ENCODE measurements around the gene MUSTN1.

The MUSTN1 gene

DNA sequence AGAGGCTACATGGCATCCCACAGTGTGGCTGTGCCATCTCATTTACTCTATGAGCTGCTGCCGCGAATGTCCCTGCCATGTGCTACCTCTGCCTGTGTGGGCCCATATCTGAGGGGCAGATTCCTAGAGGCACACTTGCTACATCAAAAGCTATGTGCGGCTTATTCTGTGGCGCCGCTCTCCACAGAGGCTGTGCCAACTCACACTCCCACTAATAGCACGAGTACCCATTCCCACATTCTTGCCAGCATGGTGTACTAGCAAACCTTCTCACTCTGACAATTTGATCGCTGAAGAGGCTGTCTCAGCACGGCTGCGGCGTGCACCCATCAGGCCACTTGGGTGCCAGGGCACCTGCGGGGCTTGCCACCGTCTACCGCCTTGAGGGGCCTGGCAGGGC lies 31.2 kb upstream of the MUSTN1 start:
- Histone ChIP-seq H3K9me3 (ENCODE audit: control insufficient read depth, low read length) (no peaks in the 10 kb centered on the region), H3K27me3 (ENCODE audit: control insufficient read depth, insufficient read depth, low read length) (no peaks in the 10 kb centered on the region), H2AFZ (no peak overlapping the region), H3K4me3 (ENCODE audit: low read depth, low read length) (no peak overlapping the region), H3K4me1 (no peaks in the 10 kb centered on the region), H3K4me2 (ENCODE audit: low read length) (no peak overlapping the region), H3K79me2 (peaks cover 2% of the 10 kb centered on the region), H3K27ac (no peak overlapping the region), H3K9ac (no peak overlapping the region), H3K36me3 (ENCODE audit: control insufficient read depth, insufficient read depth, low read length) (no peaks in the 10 kb centered on the region)
- TF ChIP-seq, protein P1, sequence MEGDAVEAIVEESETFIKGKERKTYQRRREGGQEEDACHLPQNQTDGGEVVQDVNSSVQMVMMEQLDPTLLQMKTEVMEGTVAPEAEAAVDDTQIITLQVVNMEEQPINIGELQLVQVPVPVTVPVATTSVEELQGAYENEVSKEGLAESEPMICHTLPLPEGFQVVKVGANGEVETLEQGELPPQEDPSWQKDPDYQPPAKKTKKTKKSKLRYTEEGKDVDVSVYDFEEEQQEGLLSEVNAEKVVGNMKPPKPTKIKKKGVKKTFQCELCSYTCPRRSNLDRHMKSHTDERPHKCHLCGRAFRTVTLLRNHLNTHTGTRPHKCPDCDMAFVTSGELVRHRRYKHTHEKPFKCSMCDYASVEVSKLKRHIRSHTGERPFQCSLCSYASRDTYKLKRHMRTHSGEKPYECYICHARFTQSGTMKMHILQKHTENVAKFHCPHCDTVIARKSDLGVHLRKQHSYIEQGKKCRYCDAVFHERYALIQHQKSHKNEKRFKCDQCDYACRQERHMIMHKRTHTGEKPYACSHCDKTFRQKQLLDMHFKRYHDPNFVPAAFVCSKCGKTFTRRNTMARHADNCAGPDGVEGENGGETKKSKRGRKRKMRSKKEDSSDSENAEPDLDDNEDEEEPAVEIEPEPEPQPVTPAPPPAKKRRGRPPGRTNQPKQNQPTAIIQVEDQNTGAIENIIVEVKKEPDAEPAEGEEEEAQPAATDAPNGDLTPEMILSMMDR (IDR thresholded peaks at IDR 0.05) = no peak

GRCh38 chr3:52860424-52860768 lies 25.6 kb upstream of the MUSTN1 start:
- H3K9ac ChIP-seq = no peak overlapping the region
- no peaks in the 10 kb centered on the region for H3K36me3 ChIP-seq (ENCODE audit: control insufficient read depth, insufficient read depth, low read length)
- TF ChIP-seq, protein P1 (IDR thresholded peaks at IDR 0.05) = no peak
- no peak overlapping the region for H2AFZ ChIP-seq
- no peak overlapping the region for H3K4me3 ChIP-seq (ENCODE audit: low read depth, low read length)
- H3K79me2 ChIP-seq = peaks cover 2% of the 10 kb centered on the region
- H3K9me3 ChIP-seq (ENCODE audit: control insufficient read depth, low read length) = no peaks in the 10 kb centered on the region
- H3K4me2 ChIP-seq (ENCODE audit: low read length) = no peak overlapping the region
- H3K27me3 ChIP-seq (ENCODE audit: control insufficient read depth, insufficient read depth, low read length) = no peaks in the 10 kb centered on the region
- no peaks in the 10 kb centered on the region for H3K4me1 ChIP-seq
- H3K27ac ChIP-seq = no peak overlapping the region

DNA sequence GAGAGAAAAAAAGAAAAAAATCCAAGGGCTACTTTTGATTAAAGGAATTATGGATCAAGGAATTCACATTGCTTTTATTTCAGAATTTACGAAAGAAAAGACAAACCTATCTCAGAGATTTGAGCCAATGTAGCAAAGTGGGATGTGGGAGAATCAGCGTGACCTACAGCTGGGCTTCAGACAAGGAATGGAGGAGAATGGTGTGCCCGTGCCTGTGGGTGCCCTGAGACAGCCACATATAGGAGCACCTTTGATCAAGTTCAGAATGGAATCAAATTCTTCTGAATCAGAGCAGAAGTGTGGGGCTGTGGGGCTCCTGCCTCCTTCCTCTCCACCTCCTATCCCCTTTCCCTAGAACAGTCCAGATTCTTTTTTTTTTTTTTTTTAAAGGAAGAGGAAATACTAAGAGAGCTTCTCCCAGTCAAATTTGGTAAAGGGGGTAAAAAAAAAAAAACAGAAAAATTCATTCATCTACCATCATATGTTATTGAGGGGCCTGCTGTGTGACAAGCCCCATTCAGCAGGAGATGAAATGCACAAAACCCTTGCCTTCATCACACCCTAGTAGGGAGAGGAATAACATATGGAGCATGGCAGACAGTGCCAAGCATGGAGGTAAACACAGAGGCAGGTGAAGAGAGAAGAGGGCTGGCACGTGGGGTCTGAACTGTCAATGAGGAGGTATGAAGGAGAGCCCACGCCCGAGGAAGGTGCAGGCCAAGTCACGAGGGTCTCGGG lies 25.0 kb upstream of the MUSTN1 start:
- H3K27me3 ChIP-seq (ENCODE audit: control insufficient read depth, insufficient read depth, low read length) = no peaks in the 10 kb centered on the region
- H3K79me2 ChIP-seq = peaks cover 2% of the 10 kb centered on the region
- TF ChIP-seq, protein P1 (IDR thresholded peaks at IDR 0.05) = no peak
- H3K36me3 ChIP-seq (ENCODE audit: control insufficient read depth, insufficient read depth, low read length) = no peaks in the 10 kb centered on the region
- no peak overlapping the region for H3K4me3 ChIP-seq (ENCODE audit: low read depth, low read length)
- no peaks in the 10 kb centered on the region for H3K9me3 ChIP-seq (ENCODE audit: control insufficient read depth, low read length)
- no peaks in the 10 kb centered on the region for H3K4me1 ChIP-seq
- H3K27ac ChIP-seq = no peak overlapping the region
- no peak overlapping the region for H2AFZ ChIP-seq
- no peak overlapping the region for H3K4me2 ChIP-seq (ENCODE audit: low read length)
- no peak overlapping the region for H3K9ac ChIP-seq

DNA sequence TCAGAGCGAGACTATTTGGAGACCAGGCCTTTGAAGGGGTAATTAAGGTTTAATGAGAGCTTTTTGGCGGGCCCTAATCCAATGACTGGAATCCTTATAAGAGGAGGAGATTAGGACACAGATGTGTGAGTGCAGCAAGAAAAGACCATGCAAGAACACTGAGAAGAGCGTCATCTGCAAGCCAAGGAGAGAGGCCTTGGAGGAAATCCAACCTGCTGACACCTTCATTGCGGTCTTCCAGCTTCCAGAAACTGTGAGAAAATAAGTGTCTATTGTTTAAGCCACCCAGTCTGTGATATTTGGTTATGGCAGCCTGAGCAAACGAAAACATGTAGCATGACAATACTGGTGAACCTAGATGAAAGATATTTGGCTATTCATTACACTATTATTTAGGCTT lies 23.0 kb upstream of the MUSTN1 start:
- TF ChIP-seq, protein P1 (IDR thresholded peaks at IDR 0.05) = no peak
- Histone ChIP-seq H3K9ac (no peak overlapping the region), H3K79me2 (no peaks in the 10 kb centered on the region), H3K27ac (no peak overlapping the region), H3K4me2 (ENCODE audit: low read length) (no peak overlapping the region), H3K4me1 (no peaks in the 10 kb centered on the region), H3K9me3 (ENCODE audit: control insufficient read depth, low read length) (no peaks in the 10 kb centered on the region), H3K36me3 (ENCODE audit: control insufficient read depth, insufficient read depth, low read length) (no peaks in the 10 kb centered on the region), H3K27me3 (ENCODE audit: control insufficient read depth, insufficient read depth, low read length) (no peaks in the 10 kb centered on the region), H3K4me3 (ENCODE audit: low read depth, low read length) (no peak overlapping the region), H2AFZ (no peak overlapping the region)

GRCh38 chr3:52857133-52857532 lies 22.3 kb upstream of the MUSTN1 start:
- no peaks in the 10 kb centered on the region for H3K36me3 ChIP-seq (ENCODE audit: control insufficient read depth, insufficient read depth, low read length)
- no peaks in the 10 kb centered on the region for H3K9me3 ChIP-seq (ENCODE audit: control insufficient read depth, low read length)
- no peaks in the 10 kb centered on the region for H3K4me1 ChIP-seq
- H3K9ac ChIP-seq = no peak overlapping the region
- no peak overlapping the region for H2AFZ ChIP-seq
- TF ChIP-seq, protein P1 (IDR thresholded peaks at IDR 0.05) = no peak
- H3K27ac ChIP-seq = no peak overlapping the region
- no peak overlapping the region for H3K4me2 ChIP-seq (ENCODE audit: low read length)
- no peaks in the 10 kb centered on the region for H3K79me2 ChIP-seq
- no peak overlapping the region for H3K4me3 ChIP-seq (ENCODE audit: low read depth, low read length)
- H3K27me3 ChIP-seq (ENCODE audit: control insufficient read depth, insufficient read depth, low read length) = no peaks in the 10 kb centered on the region
